Muscle layer of colon (tissue), 2 donors: Measurements from ENCODE around the gene TNN.
"Not testable (repeated sequence)": the region's sequence is repeated elsewhere in the genome, so short reads cannot be mapped to it uniquely, and the experiment has no call there.

Experiments
- H3K27ac ChIP-seq: one replicate; pipeline ENCODE4 v1.7.0; 2013; ENCODE audit warnings: low read depth, mild to moderate bottlenecking, low read length, moderate library complexity
- H3K27me3 ChIP-seq, 2 donors: one replicate each; pipeline ENCODE4 v1.7.0; 2013; ENCODE audit warnings: low read length in 2 of 2, mild to moderate bottlenecking in 2 of 2; ENCODE audit not compliant: insufficient read depth in 2 of 2, control insufficient read depth in 1 of 2
- H3K36me3 ChIP-seq: one replicate; pipeline ENCODE4 v1.7.0; 2013; ENCODE audit warnings: mild to moderate bottlenecking, low read length; ENCODE audit not compliant: insufficient read depth
- H3K4me1 ChIP-seq: one replicate; pipeline ENCODE4 v1.7.0; 2013; ENCODE audit warnings: mild to moderate bottlenecking, low read length; ENCODE audit not compliant: insufficient read depth
- H3K4me3 ChIP-seq, 2 donors: one replicate each; pipeline ENCODE4 v1.7.0; 2013; ENCODE audit warnings: low read length in 2 of 2, low read depth in 1 of 2, mild to moderate bottlenecking in 1 of 2, moderate library complexity in 1 of 2
- H3K9ac ChIP-seq: one replicate; pipeline ENCODE4 v1.7.0; 2013; ENCODE audit warnings: low read length
- H3K9me3 ChIP-seq: one replicate; pipeline ENCODE4 v1.7.0; 2013; ENCODE audit warnings: mild to moderate bottlenecking, low read length
- donor health status: abdominal sarcoma.
- donor health status: Adenocarcinoma of cecum.

Gene TNN

DNA sequence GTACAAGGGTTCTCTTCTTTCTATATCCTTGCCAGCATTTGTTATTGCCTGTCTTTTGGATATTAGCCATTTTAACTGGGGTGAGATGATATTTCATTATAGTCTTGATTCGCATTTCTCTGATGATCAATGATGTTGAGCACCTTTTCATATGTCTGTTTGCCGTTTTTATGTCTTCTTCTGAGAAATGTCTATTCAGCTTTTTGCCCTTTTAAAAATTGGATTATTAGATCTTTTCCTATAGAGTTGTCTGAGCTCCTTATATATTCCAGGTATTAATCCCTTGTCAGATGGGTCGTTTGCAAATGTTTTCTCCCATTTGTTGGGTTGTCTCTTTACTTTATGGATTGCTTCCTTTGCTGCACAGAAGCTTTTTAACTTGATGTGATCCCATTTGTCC lies 25.0 kb upstream of the TNN start:
- Histone ChIP-seq H3K4me3 (no peak overlapping the region), H3K36me3 (no peaks in the 10 kb centered on the region), H3K27me3 (no peaks in the 10 kb centered on the region), H3K9me3 (no peaks in the 10 kb centered on the region), H3K27ac (no peak overlapping the region), H3K4me1 (no peaks in the 10 kb centered on the region), H3K9ac (no peak overlapping the region)

DNA sequence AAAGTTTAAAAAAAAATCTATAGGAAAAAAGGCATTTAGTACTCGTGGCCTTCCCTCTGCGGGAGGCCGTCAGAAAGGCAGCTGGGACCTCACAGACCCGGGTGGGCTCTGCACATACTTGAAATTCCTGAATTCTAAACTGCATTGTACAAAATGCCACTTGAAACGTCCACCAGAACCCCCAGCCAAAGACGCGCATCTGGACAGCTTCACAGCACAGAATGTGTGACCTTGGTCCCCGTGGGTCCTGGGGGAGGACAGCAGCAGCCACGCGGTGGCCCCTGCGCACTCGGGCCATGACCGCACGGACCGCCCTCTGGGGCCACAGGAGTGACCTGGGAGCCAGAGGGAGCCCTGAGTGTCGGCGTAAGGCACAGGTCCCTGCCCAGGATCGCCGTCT lies 23.8 kb upstream of the TNN start:
- Histone ChIP-seq H3K36me3 (no peaks in the 10 kb centered on the region), H3K27ac (no peak overlapping the region), H3K9me3 (no peaks in the 10 kb centered on the region), H3K27me3 (no peaks in the 10 kb centered on the region), H3K9ac (no peak overlapping the region), H3K4me1 (no peaks in the 10 kb centered on the region), H3K4me3 (no peak overlapping the region)

DNA sequence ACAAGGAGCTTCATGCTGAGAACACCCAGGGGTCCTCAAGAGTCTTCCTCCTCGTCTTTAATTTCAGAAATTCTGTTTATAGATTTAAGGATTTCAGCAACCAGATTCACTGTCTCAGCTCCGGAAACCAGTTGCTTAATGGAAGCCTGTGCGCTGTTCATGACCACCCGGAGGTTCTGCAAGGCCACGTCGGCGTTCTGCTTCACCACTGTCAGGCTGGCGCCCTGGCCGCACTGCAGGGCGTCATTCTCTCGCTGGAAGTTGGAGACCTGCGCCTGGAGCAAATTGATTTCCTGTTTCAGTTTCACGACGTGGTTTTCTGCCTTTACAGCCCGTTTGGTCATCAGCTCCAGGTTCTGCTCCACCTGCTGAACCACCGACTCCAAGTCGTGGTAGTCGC lies 23.0 kb upstream of the TNN start:
- not testable (repeated sequence) for H3K27me3 ChIP-seq, H3K4me3 ChIP-seq, H3K9ac ChIP-seq, H3K9me3 ChIP-seq, H3K36me3 ChIP-seq, H3K4me1 ChIP-seq, H3K27ac ChIP-seq

DNA sequence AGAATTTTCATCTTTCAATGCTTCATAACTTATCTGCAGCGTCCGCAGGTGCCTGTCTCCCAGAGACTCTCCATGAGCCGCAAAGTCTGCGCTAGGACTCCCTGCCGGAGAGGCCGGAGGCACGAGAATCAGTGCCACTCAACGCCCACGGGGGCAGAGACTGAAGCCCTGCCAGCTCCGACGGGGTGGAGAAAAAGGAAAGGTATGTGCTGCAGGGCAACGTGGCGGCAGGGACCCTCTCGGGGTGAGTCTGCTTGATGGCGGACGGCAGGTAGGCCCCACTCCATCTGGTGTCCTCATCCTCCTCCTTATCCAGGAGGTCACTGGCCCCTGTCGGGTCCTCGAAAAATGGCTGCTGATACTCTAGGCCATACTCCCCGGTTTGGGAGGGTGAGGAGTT lies 22.5 kb upstream of the TNN start:
- no peaks in the 10 kb centered on the region for H3K36me3 ChIP-seq
- no peaks in the 10 kb centered on the region for H3K9me3 ChIP-seq
- H3K27me3 ChIP-seq, result no peaks in the 10 kb centered on the region
- no peak overlapping the region for H3K4me3 ChIP-seq
- no peak overlapping the region for H3K9ac ChIP-seq
- H3K27ac ChIP-seq, result no peak overlapping the region
- H3K4me1 ChIP-seq, result no peaks in the 10 kb centered on the region

DNA sequence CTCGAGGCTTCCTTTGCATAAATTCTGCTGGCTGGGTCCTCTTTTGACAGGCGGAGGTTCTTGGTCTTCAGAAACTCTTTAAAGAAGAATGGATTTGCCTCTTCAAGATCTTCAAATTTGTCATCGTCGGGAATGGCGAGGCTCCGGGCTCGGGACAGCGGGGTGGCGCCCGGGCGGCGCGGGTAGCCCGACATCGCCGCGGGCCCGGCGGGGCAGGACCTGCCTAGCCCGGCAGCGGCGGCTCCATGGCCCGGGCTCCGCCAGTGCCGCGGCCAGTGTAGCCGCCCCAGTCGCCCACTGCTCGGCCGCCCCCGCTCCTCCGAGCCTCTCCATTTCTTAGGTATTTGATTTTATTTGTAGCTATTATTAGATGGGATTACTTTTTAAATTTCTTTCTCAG lies 22.1 kb upstream of the TNN start:
- H3K27me3 ChIP-seq, result no peaks in the 10 kb centered on the region
- no peaks in the 10 kb centered on the region for H3K4me1 ChIP-seq
- H3K9me3 ChIP-seq, result no peaks in the 10 kb centered on the region
- H3K9ac ChIP-seq, result no peak overlapping the region
- H3K4me3 ChIP-seq, result no peak overlapping the region
- H3K36me3 ChIP-seq, result no peaks in the 10 kb centered on the region
- no peak overlapping the region for H3K27ac ChIP-seq

DNA sequence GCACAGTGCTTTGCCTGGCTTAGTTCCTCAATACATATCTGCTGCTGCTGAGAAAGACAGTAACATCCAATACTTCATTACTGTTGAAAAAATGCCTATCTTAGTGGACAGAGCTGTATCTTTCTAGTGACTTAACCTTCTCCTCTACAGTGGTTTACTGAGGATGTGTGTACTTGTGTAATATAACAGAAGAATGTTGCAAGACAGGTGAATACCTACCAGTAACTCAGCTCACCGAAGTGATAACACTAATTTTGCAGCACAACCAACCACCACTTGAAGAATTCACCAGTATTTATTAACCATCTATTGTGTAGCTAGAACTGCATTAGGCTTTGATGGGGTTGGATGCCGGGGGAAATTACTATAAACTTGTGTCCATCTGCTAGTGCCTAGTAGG lies 16.6 kb upstream of the TNN start:
- no peak overlapping the region for H3K4me3 ChIP-seq
- H3K9me3 ChIP-seq, result no peaks in the 10 kb centered on the region
- no peaks in the 10 kb centered on the region for H3K36me3 ChIP-seq
- no peaks in the 10 kb centered on the region for H3K27me3 ChIP-seq
- no peak overlapping the region for H3K27ac ChIP-seq
- no peaks in the 10 kb centered on the region for H3K4me1 ChIP-seq
- H3K9ac ChIP-seq, result no peak overlapping the region

DNA sequence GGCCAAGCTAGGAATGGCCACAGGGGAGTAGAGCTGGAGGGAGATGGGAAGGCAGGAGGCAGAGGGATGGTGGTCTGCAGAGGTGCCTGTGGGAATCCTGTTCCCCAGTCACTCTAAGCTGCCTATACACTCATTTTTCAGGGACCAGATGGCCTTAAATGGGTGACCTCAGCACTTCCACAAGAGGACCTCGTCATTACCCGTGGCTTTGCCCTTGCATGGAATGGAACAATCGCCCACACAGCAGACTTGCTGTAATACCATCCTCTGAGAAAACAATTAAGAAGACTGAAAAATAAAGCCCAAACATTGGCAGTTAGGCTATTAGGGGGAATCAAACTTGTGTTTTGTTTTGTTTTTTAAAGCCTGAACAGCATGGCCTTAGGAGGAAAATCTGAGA lies 12.9 kb upstream of the TNN start:
- H3K4me1 ChIP-seq, result no peaks in the 10 kb centered on the region
- no peaks in the 10 kb centered on the region for H3K9me3 ChIP-seq
- H3K27ac ChIP-seq, result no peak overlapping the region
- no peaks in the 10 kb centered on the region for H3K27me3 ChIP-seq
- no peak overlapping the region for H3K4me3 ChIP-seq
- no peak overlapping the region for H3K9ac ChIP-seq
- H3K36me3 ChIP-seq, result no peaks in the 10 kb centered on the region

DNA sequence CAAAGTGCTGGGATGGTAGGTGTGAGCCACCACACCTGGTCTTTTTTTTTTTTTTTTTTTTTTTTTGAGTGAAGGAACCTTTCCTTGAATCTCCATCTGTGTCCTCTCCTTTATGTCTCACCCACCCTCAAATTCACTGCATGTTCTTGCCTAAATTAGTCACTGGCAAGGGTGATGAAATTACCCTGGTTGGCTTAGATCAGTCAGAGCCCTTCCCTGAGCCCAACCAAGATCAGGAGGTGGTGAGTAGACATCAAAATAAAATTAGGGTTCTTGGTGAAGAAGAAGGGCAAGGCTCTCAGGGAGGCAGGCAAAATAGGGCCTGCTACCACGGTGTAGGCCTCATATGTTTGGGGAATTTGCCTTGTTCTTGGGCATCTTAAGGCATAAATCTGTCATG lies 5.3 kb upstream of the TNN start:
- no peak overlapping the region for H3K9ac ChIP-seq
- H3K4me3 ChIP-seq, result no peak overlapping the region
- H3K27ac ChIP-seq, result no peak overlapping the region
- no peaks in the 10 kb centered on the region for H3K9me3 ChIP-seq
- no peaks in the 10 kb centered on the region for H3K27me3 ChIP-seq
- no peaks in the 10 kb centered on the region for H3K4me1 ChIP-seq
- H3K36me3 ChIP-seq, result no peaks in the 10 kb centered on the region

DNA sequence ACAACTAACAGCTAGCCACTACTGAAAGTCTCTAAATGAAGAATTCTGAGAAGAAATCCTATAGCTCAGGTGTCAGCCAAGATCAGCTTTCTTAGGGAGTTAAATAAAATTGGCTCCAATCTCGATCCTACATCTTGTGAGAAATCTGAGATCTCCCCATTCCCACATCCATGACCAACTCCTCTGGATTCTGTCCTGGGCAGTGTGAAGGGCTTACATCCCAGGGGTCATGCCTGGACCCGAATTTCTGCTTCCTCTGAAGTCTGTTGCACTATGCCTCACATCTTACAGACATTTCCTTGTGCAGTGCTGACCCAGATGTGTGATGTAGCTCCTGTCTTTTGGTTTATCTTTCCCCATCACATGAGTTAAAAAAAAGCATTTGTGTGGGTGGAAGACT lies 4.8 kb upstream of the TNN start:
- Histone ChIP-seq H3K4me3 (no peak overlapping the region), H3K9ac (no peak overlapping the region), H3K9me3 (no peaks in the 10 kb centered on the region), H3K4me1 (no peaks in the 10 kb centered on the region), H3K27me3 (no peaks in the 10 kb centered on the region), H3K27ac (no peak overlapping the region), H3K36me3 (no peaks in the 10 kb centered on the region)

DNA sequence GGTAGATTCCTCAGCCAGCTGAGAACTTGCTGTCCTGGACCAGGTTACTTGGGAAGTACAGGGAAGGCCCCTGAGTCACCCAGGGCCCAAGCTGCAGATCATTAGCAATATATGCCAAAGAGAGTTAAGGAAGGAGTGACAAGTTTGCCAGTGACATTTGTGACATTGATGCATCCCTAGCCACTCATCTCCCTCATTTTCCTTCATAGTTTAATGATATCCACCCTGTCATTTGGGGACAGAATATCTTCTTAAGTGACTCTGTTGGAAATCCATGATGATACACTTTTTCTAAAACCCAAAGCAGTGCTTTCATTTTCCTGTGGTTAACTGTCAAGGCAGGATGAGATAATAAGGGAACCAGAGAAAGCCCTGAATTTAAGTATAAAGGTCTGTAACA lies 3.2 kb downstream of the TNN start:
- peaks cover 14% of the 10 kb centered on the region for H3K4me1 ChIP-seq
- no peaks in the 10 kb centered on the region for H3K9me3 ChIP-seq
- H3K36me3 ChIP-seq, result no peaks in the 10 kb centered on the region
- no peak overlapping the region for H3K4me3 ChIP-seq
- no peak overlapping the region for H3K9ac ChIP-seq
- no peaks in the 10 kb centered on the region for H3K27me3 ChIP-seq
- H3K27ac ChIP-seq, result no peak overlapping the region

DNA sequence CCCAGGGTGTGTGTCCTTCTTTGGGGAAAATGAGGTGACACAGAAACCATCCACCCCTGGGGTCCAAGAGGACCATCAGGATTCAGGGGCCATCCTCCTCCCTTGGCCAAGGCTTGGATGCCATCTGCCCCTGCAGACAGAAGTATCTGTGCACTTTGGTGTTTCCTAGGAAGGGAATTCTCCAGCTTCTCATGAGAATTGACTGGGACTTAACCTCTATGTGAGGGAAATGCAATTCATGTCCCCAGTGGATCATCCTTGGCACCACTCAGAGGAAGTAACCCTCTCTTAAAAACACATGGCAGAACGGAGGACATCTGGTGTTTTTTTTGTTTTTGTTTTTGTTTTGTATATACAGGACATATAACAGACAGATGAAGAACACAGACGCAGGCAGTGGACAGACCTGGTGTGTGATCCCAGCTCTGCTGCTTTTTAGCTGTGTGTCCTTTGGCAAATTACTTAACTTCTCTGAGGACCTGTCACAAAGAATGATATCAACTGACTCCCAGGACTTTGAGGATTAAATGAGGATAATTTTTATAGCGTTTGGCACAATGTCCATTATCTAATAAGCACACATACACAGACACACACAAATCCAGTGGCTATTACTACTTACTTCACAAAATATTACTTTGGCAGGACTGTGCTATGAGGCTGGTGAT lies 3.8 kb downstream of the TNN start:
- peaks cover 14% of the 10 kb centered on the region for H3K4me1 ChIP-seq
- no peaks in the 10 kb centered on the region for H3K27me3 ChIP-seq
- peak overlapping the region in 1 of 2 donors; percentile 18 for H3K4me3 ChIP-seq
- no peaks in the 10 kb centered on the region for H3K9me3 ChIP-seq
- H3K27ac ChIP-seq, result no peak overlapping the region
- no peak overlapping the region for H3K9ac ChIP-seq
- H3K36me3 ChIP-seq, result no peaks in the 10 kb centered on the region

DNA sequence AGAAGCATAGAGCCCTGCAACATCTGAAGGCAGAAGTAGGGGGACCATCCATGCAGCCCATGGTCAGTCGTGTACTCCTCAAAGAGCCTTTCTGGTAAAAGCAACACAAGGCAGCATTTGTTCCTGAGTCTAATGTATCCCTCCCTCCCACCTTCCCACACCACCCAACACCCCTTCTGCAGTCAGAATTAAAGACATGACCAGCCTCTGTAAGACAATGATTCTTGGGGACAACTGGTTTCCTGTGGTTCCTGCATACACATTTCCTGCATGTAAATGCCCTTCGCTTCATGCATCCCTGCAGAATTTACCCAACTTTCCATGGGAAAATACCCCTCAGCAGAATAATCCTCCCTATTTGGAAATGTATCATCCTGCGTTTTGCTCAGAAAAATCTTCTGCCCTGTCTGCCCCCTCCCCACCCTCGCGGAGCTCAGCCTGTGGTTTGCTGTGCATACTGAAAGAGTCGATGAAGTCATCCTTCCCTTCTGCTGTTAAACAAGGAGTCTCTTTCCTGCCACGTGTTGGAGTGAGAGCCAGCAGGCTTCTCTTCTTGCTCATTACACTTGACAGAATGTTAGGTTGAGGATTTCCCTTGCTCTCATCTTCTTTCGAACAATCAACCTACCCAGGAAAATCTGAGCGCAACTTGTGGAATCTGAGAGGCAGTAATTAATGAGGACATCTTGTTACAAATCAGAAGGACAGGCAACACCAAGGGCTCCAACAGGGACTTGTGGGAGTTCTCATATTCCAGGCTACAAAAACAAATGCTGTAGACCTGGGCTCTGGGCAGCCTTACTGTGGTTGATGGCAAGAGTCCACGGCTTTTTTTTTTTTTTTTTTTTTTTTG lies 4.7 kb downstream of the TNN start:
- Histone ChIP-seq H3K36me3 (no peaks in the 10 kb centered on the region), H3K9ac (no peak overlapping the region), H3K27me3 (no peaks in the 10 kb centered on the region), H3K4me1 (peaks cover 14% of the 10 kb centered on the region), H3K27ac (peak overlapping the region; percentile 32), H3K9me3 (no peaks in the 10 kb centered on the region), H3K4me3 (peak overlapping the region; percentile 18 to 29)
